ENCODE data around the gene RASGRF1. TPM values are rescaled to one million over a fixed set of nuclear protein-coding genes. Genes with fewer than 3 reads are reported as not detected.

Gene RASGRF1
- total and polyA plus RNA-seq, 9 of the 15 experiments (the other 6 are each of a cell fraction or from before 2014, with no cell fraction given): 0.03 to 0.58 (median 0.06) TPM; not detected in 1

GRCh38 chr15:78979456-78980320 is 110.9 kb downstream of the RASGRF1 start (continued):
- no peak for TF ChIP-seq SMAD2 (IDR thresholded peaks at IDR 0.05; ENCODE audit: low read depth, low read length)
- no peak for TF ChIP-seq FOS (IDR thresholded peaks at IDR 0.05; ENCODE audit: extremely low read depth, insufficient read length)
- TF ChIP-seq ZNF324 (CRISPR knock-in tag; IDR thresholded peaks at IDR 0.05): no peak
- TF ChIP-seq, protein P1, sequence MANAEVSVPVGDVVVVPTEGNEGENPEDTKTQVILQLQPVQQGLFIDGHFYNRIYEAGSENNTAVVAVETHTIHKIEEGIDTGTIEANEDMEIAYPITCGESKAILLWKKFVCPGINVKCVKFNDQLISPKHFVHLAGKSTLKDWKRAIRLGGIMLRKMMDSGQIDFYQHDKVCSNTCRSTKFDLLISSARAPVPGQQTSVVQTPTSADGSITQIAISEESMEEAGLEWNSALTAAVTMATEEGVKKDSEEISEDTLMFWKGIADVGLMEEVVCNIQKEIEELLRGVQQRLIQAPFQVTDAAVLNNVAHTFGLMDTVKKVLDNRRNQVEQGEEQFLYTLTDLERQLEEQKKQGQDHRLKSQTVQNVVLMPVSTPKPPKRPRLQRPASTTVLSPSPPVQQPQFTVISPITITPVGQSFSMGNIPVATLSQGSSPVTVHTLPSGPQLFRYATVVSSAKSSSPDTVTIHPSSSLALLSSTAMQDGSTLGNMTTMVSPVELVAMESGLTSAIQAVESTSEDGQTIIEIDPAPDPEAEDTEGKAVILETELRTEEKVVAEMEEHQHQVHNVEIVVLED (CRISPR knock-in tag; IDR thresholded peaks at IDR 0.05): no peak
- TF ChIP-seq, protein P2, sequence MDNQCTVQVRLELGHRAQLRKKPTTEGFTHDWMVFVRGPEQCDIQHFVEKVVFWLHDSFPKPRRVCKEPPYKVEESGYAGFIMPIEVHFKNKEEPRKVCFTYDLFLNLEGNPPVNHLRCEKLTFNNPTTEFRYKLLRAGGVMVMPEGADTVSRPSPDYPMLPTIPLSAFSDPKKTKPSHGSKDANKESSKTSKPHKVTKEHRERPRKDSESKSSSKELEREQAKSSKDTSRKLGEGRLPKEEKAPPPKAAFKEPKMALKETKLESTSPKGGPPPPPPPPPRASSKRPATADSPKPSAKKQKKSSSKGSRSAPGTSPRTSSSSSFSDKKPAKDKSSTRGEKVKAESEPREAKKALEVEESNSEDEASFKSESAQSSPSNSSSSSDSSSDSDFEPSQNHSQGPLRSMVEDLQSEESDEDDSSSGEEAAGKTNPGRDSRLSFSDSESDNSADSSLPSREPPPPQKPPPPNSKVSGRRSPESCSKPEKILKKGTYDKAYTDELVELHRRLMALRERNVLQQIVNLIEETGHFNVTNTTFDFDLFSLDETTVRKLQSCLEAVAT (IDR thresholded peaks at IDR 0.05): no peak
- no peak for TF ChIP-seq ZNF184 (CRISPR knock-in tag; IDR thresholded peaks at IDR 0.05)
- no peak for TF ChIP-seq MAZ (CRISPR knock-in tag; conservative IDR thresholded peaks at IDR 0.05 in 1 of 2, IDR thresholded peaks at IDR 0.05 in 1 of 2)
- TF ChIP-seq RAD21 (CRISPR knock-in tag; conservative IDR thresholded peaks at IDR 0.05 in 1 of 2, IDR thresholded peaks at IDR 0.05 in 1 of 2): peak; percentile 53 to 85
- no peak for TF ChIP-seq MYBL2 (IDR thresholded peaks at IDR 0.05; ENCODE audit: low read depth)
- TF ChIP-seq MYBL2 (CRISPR knock-in tag; IDR thresholded peaks at IDR 0.05; ENCODE audit: borderline replicate concordance): no peak
- TF ChIP-seq ZKSCAN8 (CRISPR knock-in tag; IDR thresholded peaks at IDR 0.05): no peak
- no peak for TF ChIP-seq ZC3H4 (CRISPR knock-in tag; IDR thresholded peaks at IDR 0.05; ENCODE audit: borderline replicate concordance)
- TF ChIP-seq, protein P3, sequence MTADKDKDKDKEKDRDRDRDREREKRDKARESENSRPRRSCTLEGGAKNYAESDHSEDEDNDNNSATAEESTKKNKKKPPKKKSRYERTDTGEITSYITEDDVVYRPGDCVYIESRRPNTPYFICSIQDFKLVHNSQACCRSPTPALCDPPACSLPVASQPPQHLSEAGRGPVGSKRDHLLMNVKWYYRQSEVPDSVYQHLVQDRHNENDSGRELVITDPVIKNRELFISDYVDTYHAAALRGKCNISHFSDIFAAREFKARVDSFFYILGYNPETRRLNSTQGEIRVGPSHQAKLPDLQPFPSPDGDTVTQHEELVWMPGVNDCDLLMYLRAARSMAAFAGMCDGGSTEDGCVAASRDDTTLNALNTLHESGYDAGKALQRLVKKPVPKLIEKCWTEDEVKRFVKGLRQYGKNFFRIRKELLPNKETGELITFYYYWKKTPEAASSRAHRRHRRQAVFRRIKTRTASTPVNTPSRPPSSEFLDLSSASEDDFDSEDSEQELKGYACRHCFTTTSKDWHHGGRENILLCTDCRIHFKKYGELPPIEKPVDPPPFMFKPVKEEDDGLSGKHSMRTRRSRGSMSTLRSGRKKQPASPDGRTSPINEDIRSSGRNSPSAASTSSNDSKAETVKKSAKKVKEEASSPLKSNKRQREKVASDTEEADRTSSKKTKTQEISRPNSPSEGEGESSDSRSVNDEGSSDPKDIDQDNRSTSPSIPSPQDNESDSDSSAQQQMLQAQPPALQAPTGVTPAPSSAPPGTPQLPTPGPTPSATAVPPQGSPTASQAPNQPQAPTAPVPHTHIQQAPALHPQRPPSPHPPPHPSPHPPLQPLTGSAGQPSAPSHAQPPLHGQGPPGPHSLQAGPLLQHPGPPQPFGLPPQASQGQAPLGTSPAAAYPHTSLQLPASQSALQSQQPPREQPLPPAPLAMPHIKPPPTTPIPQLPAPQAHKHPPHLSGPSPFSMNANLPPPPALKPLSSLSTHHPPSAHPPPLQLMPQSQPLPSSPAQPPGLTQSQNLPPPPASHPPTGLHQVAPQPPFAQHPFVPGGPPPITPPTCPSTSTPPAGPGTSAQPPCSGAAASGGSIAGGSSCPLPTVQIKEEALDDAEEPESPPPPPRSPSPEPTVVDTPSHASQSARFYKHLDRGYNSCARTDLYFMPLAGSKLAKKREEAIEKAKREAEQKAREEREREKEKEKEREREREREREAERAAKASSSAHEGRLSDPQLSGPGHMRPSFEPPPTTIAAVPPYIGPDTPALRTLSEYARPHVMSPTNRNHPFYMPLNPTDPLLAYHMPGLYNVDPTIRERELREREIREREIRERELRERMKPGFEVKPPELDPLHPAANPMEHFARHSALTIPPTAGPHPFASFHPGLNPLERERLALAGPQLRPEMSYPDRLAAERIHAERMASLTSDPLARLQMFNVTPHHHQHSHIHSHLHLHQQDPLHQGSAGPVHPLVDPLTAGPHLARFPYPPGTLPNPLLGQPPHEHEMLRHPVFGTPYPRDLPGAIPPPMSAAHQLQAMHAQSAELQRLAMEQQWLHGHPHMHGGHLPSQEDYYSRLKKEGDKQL (CRISPR knock-in tag; IDR thresholded peaks at IDR 0.05; ENCODE audit: borderline replicate concordance): no peak
- no peak for TF ChIP-seq MTA1 (IDR thresholded peaks at IDR 0.05; ENCODE audit: borderline replicate concordance)
- TF ChIP-seq NCOA6 (IDR thresholded peaks at IDR 0.05): no peak
- TF ChIP-seq RBM15 (IDR thresholded peaks at IDR 0.05; ENCODE audit: insufficient read depth, low read length): no peak
- TF ChIP-seq ESRRB (CRISPR knock-in tag; IDR thresholded peaks at IDR 0.05; ENCODE audit: borderline replicate concordance): no peak
